Ovary (tissue), 3 donors: ENCODE results near the gene KRT84.

Experiments
- EP300 ChIP-seq: sonication (generic); formaldehyde crosslinking; IDR thresholded peaks from one replicate; pipeline ENCODE4 v1.6.1; 2017; ENCODE audit warnings: antibody characterized with exemption
- POLR2A ChIP-seq: fragments of 450-650 bp; IDR thresholded peaks from one replicate; pipeline ENCODE4 v1.6.1; 2017; ENCODE audit warnings: antibody characterized with exemption, mild to moderate bottlenecking, moderate library complexity
- TF ChIP-seq, protein P1 (sequence below), 3 donors: fragments of 450-650 bp in 2 of 3; fragments of 200-600 bp in 1 of 3; IDR thresholded peaks; one replicate each; pipeline versions ENCODE4 v1.5.1 to v1.8.0; 2016 to 2022; ENCODE audit warnings: antibody characterized with exemption in 3 of 3, mild to moderate bottlenecking in 1 of 3
- donor health status: DM: no; HTN: no; CAD: no.

DNA sequence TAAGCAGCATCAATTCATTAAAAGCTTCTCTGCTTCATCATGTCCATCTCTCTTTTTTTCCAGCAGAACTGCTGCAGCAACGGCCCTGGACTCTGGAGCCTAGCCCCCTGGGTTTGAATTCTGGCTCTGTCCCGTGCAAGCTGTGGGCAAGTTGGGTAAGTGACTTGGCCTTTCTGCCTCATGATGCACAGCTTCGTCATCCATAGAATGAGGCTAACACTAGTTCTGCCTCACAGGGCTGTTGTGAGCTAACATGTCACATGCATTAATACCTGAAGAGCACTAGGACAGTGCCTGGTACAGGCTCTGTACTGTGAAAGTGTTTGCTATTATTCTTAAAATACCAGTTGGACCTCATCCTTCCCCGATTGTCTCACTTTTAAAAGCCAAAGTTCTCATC, 16.5 kb upstream of the KRT84 start:
- TF ChIP-seq, protein P1, sequence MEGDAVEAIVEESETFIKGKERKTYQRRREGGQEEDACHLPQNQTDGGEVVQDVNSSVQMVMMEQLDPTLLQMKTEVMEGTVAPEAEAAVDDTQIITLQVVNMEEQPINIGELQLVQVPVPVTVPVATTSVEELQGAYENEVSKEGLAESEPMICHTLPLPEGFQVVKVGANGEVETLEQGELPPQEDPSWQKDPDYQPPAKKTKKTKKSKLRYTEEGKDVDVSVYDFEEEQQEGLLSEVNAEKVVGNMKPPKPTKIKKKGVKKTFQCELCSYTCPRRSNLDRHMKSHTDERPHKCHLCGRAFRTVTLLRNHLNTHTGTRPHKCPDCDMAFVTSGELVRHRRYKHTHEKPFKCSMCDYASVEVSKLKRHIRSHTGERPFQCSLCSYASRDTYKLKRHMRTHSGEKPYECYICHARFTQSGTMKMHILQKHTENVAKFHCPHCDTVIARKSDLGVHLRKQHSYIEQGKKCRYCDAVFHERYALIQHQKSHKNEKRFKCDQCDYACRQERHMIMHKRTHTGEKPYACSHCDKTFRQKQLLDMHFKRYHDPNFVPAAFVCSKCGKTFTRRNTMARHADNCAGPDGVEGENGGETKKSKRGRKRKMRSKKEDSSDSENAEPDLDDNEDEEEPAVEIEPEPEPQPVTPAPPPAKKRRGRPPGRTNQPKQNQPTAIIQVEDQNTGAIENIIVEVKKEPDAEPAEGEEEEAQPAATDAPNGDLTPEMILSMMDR (IDR thresholded peaks at IDR 0.05): no peak
- TF ChIP-seq POLR2A: no peak
- no peak for TF ChIP-seq EP300
